ENCODE measurements around the gene PRR14.

GRCh38 chr16:30602616-30603277, 48.0 kb upstream of the PRR14 start:
- TF ChIP-seq ARNTL (CRISPR knock-in tag; IDR thresholded peaks at IDR 0.05; ENCODE audit: borderline replicate concordance, low read depth) (no peak), ZNF565 (CRISPR knock-in tag; conservative IDR thresholded peaks at IDR 0.05; ENCODE audit: low read depth) (no peak), BACH2 (CRISPR knock-in tag; IDR thresholded peaks at IDR 0.05; ENCODE audit: borderline replicate concordance) (no peak), CSRNP3 (CRISPR knock-in tag; IDR thresholded peaks at IDR 0.05) (no peak), ZNF8 (CRISPR knock-in tag; IDR thresholded peaks at IDR 0.05) (no peak), PATZ1 (CRISPR knock-in tag; IDR thresholded peaks at IDR 0.05; ENCODE audit: borderline replicate concordance) (no peak), TCF4 (CRISPR knock-in tag; IDR thresholded peaks at IDR 0.05; ENCODE audit: borderline replicate concordance) (no peak), ZFP3 (CRISPR knock-in tag; IDR thresholded peaks at IDR 0.05) (no peak), POU6F1 (CRISPR knock-in tag; IDR thresholded peaks at IDR 0.05; ENCODE audit: borderline replicate concordance, low read depth) (no peak), TOX (CRISPR knock-in tag; IDR thresholded peaks at IDR 0.05; ENCODE audit: borderline replicate concordance) (no peak), PPARA (CRISPR knock-in tag; IDR thresholded peaks at IDR 0.05; ENCODE audit: borderline replicate concordance) (no peak), ZC3H10 (CRISPR knock-in tag; IDR thresholded peaks at IDR 0.05) (no peak), RARB (CRISPR knock-in tag; IDR thresholded peaks at IDR 0.05) (no peak), OSR1 (CRISPR knock-in tag; IDR thresholded peaks at IDR 0.05) (no peak)

Data from SK-N-SH treated with all-trans-retinoic acid at 6 μM for 48 hours (cell line).